Fibroblast of lung (primary cell): ENCODE measurements around the gene SCAF4. TPM values are rescaled to one million over a fixed set of nuclear protein-coding genes. Genes with fewer than 3 reads are reported as not detected.

ENCODE experiments used
- DNase-seq, 2 donors: peaks; one replicate each; pipeline versions ENCODE4 v3.0.0 to v3.0.0-alpha.2; 2010; ENCODE audit warnings: low read depth in 2 of 2
- H2AFZ ChIP-seq: 2 replicates; pipeline ENCODE4 v1.5.1; 2012; ENCODE audit warnings: low read length, control low read depth, inconsistent platforms
- H3K27ac ChIP-seq: 2 replicates; pipeline ENCODE4 v1.5.1; 2011; ENCODE audit warnings: low read length, control low read depth; ENCODE audit not compliant: insufficient read depth
- H3K27me3 ChIP-seq: 2 replicates; pipeline ENCODE4 v1.5.1; 2011; ENCODE audit warnings: mild to moderate bottlenecking, low read length; ENCODE audit not compliant: control insufficient read depth, insufficient read depth
- H3K36me3 ChIP-seq: 2 replicates; pipeline ENCODE4 v1.5.1; 2011; ENCODE audit warnings: low read length; ENCODE audit not compliant: control insufficient read depth, insufficient read depth
- H3K4me1 ChIP-seq: 2 replicates; pipeline ENCODE4 v1.5.1; 2011; ENCODE audit warnings: low read length; ENCODE audit not compliant: control insufficient read depth, insufficient read depth; ENCODE audit errors: extremely low read depth
- H3K4me2 ChIP-seq: 2 replicates; pipeline ENCODE4 v1.5.1; 2011; ENCODE audit warnings: low read length, control low read depth; ENCODE audit not compliant: insufficient read depth; ENCODE audit errors: extremely low read depth
- H3K4me3 ChIP-seq, 4 experiments: fragments of 200-600 bp in 1 of 4; sonication (generic) in 1 of 4; replicated peaks in 1 of 4; 2 replicates each; pipeline ENCODE4 v1.5.1; 2011 to 2016; ENCODE audit warnings: low read length in 4 of 4, low read depth in 3 of 4, mild to moderate bottlenecking in 3 of 4, control low read depth in 2 of 4, inconsistent platforms in 1 of 4, mixed read lengths in 1 of 4; ENCODE audit not compliant: insufficient read depth in 1 of 4; ENCODE audit errors: control extremely low read depth in 1 of 4
- H3K79me2 ChIP-seq: 2 replicates; pipeline ENCODE4 v1.5.1; 2012; ENCODE audit warnings: mild to moderate bottlenecking, low read length, inconsistent platforms; ENCODE audit not compliant: control insufficient read depth, insufficient read depth
- H3K9ac ChIP-seq: 2 replicates; pipeline ENCODE4 v1.5.1; 2011; ENCODE audit warnings: mild to moderate bottlenecking, low read length, control low read depth; ENCODE audit not compliant: insufficient read depth
- H3K9me3 ChIP-seq: 2 replicates; pipeline ENCODE4 v1.5.1; 2012; ENCODE audit warnings: low read depth, low read length; ENCODE audit not compliant: control insufficient read depth, insufficient read depth
- H4K20me1 ChIP-seq: 2 replicates; pipeline ENCODE4 v1.5.1; 2011; ENCODE audit warnings: low read length; ENCODE audit not compliant: control insufficient read depth, insufficient read depth; ENCODE audit errors: extremely low read depth
- EZH2 ChIP-seq: IDR thresholded peaks from 2 replicates; pipeline ENCODE4 v1.5.1; 2012; ENCODE audit warnings: low read length, control low read depth, mild to moderate bottlenecking; ENCODE audit errors: missing control alignments
- polyA minus RNA-seq: library from RNA; depleted of rRNA, polyadenylated mRNA; stranded (reverse); fragments of >200 nt; gene quantifications from 2 replicates; pipeline ENCODE4 v1.2.3, GENCODE V29; 2011; ENCODE audit warnings: low replicate concordance
- polyA plus RNA-seq, 2 donors: library from polyadenylated mRNA; depleted of rRNA in 1 of 2; stranded (reverse) in 1 of 2; unstranded in 1 of 2; fragments of >200 nt; gene quantifications; 2 replicates each; pipeline ENCODE4 v1.2.1, GENCODE V29; 2011 to 2012; ENCODE audit warnings: missing spikeins in 1 of 2
- total RNA-seq: library from RNA; depleted of rRNA; stranded (reverse); fragments of >200 nt; gene quantifications from 2 replicates; pipeline ENCODE4 v1.2.1, GENCODE V29; 2014
- TF ChIP-seq, protein P1 (sequence below), 2 donors: IDR thresholded peaks in 1 of 2; conservative IDR thresholded peaks in 1 of 2; 1 replicate in 1 of 2; 2 replicates in 1 of 2; pipeline ENCODE4 v1.5.1; 2011 to 2012; ENCODE audit warnings: low read length in 2 of 2, control low read depth in 1 of 2, inconsistent platforms in 1 of 2, low read depth in 1 of 2, mild to moderate bottlenecking in 1 of 2

Gene SCAF4, protein sequence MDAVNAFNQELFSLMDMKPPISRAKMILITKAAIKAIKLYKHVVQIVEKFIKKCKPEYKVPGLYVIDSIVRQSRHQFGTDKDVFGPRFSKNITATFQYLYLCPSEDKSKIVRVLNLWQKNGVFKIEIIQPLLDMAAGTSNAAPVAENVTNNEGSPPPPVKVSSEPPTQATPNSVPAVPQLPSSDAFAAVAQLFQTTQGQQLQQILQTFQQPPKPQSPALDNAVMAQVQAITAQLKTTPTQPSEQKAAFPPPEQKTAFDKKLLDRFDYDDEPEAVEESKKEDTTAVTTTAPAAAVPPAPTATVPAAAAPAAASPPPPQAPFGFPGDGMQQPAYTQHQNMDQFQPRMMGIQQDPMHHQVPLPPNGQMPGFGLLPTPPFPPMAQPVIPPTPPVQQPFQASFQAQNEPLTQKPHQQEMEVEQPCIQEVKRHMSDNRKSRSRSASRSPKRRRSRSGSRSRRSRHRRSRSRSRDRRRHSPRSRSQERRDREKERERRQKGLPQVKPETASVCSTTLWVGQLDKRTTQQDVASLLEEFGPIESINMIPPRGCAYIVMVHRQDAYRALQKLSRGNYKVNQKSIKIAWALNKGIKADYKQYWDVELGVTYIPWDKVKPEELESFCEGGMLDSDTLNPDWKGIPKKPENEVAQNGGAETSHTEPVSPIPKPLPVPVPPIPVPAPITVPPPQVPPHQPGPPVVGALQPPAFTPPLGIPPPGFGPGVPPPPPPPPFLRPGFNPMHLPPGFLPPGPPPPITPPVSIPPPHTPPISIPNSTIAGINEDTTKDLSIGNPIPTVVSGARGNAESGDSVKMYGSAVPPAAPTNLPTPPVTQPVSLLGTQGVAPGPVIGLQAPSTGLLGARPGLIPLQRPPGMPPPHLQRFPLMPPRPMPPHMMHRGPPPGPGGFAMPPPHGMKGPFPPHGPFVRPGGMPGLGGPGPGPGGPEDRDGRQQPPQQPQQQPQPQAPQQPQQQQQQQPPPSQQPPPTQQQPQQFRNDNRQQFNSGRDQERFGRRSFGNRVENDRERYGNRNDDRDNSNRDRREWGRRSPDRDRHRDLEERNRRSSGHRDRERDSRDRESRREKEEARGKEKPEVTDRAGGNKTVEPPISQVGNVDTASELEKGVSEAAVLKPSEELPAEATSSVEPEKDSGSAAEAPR
- 3.9 and 5.6 TPM in 2 replicates for total RNA-seq
- 7.5 and 12.5 TPM in 2 replicates for polyA plus RNA-seq
- polyA plus RNA-seq (2012) = 12.5 and 15.7 TPM in 2 replicates
- polyA minus RNA-seq = 19.7 and 23.8 TPM in 2 replicates

DNA sequence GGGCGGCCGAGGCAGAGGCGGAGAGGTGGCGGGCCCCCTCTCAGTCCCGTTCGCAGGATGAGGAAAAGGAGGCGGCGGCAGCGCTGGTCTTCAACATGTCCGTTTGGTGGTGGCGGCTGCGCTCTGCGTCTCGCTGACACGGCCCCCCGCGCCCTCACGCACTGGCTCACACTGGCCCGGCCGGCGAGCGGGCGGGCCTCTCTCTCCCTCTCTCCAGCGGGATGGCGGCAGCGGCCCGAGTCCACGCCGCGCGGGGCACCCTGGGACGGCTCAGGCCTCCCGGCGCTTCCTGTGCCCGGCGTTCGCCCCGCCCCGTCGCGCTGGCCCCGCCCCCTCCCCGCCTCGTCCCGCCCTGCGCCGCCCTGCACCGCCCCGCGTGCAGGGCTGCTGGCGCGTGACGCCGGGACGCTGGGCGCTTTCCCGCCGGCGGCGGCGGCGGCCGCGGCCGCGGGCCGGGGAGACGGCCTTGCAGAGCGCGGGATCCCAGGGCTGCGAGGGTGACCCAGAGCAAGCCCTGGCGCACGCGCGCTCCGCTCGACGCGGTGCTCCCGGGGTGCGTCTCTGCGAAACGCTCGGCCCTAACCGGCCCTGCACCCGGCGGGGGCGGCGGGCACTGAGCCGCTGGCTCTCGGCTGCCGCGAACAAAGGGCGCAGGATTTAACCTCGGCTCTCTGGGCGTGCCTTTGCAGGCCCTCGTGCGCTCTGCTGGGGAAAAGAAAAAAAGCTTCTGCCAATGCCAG lies at the start of gene SCAF4:
Gene SCAF4, minus strand, starts transcription at position 262 of the 740 bp plus-strand sequence. CDS start 426 bp downstream, outside the sequence.
- Histone ChIP-seq H3K4me3 (peak within 1 kb of the TSS; percentile 70 to 92 (median 81)), H3K36me3 (no peaks in the 10 kb centered on the region), H4K20me1 (peaks cover 4% of the 10 kb centered on the region), H3K9ac (peak within 1 kb of the TSS; percentile 93), H3K79me2 (peaks cover 47% of the 10 kb centered on the region), H3K9me3 (no peaks in the 10 kb centered on the region), H3K4me2 (peak within 1 kb of the TSS; percentile 87), H3K27ac (peak within 1 kb of the TSS; percentile 94), H3K27me3 (no peaks in the 10 kb centered on the region), H2AFZ (peak within 1 kb of the TSS; percentile 77), H3K4me1 (peaks cover 18% of the 10 kb centered on the region)
- DNase-seq = peak; percentile 87 to 88
- TF ChIP-seq, protein P1, sequence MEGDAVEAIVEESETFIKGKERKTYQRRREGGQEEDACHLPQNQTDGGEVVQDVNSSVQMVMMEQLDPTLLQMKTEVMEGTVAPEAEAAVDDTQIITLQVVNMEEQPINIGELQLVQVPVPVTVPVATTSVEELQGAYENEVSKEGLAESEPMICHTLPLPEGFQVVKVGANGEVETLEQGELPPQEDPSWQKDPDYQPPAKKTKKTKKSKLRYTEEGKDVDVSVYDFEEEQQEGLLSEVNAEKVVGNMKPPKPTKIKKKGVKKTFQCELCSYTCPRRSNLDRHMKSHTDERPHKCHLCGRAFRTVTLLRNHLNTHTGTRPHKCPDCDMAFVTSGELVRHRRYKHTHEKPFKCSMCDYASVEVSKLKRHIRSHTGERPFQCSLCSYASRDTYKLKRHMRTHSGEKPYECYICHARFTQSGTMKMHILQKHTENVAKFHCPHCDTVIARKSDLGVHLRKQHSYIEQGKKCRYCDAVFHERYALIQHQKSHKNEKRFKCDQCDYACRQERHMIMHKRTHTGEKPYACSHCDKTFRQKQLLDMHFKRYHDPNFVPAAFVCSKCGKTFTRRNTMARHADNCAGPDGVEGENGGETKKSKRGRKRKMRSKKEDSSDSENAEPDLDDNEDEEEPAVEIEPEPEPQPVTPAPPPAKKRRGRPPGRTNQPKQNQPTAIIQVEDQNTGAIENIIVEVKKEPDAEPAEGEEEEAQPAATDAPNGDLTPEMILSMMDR (conservative IDR thresholded peaks at IDR 0.05 in 1 of 2, IDR thresholded peaks at IDR 0.05 in 1 of 2; ENCODE audit: low read depth in 1 of 2, low read length in 2 of 2) = no peak
- no peak for TF ChIP-seq EZH2

DNA sequence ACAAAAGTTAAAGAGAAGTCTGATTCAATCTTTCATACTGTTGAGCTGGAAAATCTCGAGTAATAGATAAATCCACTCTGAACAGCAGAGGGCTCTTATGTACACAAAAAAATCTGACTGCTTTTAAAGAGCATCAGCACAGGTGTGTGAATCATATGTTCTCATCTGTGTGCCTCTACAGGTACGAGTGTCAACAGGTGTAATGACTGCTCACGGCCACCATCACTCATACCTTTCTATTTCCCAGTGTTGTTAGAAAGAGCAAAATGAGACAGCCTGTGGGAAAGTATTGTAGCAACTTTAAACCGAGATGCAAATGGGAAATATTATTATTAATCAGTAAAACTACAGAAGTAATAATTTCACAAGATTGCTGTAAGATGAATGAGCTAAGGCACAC lies 49.0 kb upstream of the SCAF4 start:
- Histone ChIP-seq H3K9me3 (no peaks in the 10 kb centered on the region), H3K27ac (no peak overlapping the region), H2AFZ (no peak overlapping the region), H3K9ac (no peak overlapping the region), H3K4me1 (no peaks in the 10 kb centered on the region), H3K4me3 (no peak overlapping the region), H3K4me2 (no peak overlapping the region), H4K20me1 (no peaks in the 10 kb centered on the region), H3K36me3 (no peaks in the 10 kb centered on the region), H3K27me3 (no peaks in the 10 kb centered on the region), H3K79me2 (no peaks in the 10 kb centered on the region)
- no peak for TF ChIP-seq EZH2
- TF ChIP-seq, protein P1 (conservative IDR thresholded peaks at IDR 0.05 in 1 of 2, IDR thresholded peaks at IDR 0.05 in 1 of 2; ENCODE audit: low read depth in 1 of 2, low read length in 2 of 2) = no peak
- no peak for DNase-seq
